NCI-H1105 (cell line): ENCODE data around the gene ZFAND3.
"Not testable (repeated sequence)": the region's sequence is repeated elsewhere in the genome, so short reads cannot be mapped to it uniquely, and the experiment has no call there.

Source experiments
- DNase-seq: peaks from one replicate; lab custom pipeline; 2025; lab: John Stamatoyannopoulos, UW

Gene ZFAND3

DNA sequence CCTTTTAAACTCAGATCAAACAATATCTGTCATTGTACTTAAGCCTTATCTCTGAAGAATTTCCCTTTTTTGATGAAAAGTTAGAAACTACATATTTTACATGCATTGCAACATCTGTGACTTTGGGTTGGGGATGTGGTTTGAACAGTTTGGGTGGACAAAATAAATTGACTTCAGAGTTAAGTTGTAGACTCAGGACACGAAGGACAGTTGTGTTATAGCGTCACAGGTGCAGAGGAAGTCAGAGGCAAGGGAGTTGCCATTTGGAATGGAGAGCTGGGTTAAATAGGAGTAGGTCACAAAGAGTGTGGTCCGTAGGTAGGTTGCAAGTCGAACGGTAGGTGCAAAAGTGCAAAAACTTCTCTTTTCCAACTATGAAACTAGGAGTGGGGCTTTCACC, 46.0 kb downstream of the ZFAND3 start:
- DNase-seq: no peak

DNA sequence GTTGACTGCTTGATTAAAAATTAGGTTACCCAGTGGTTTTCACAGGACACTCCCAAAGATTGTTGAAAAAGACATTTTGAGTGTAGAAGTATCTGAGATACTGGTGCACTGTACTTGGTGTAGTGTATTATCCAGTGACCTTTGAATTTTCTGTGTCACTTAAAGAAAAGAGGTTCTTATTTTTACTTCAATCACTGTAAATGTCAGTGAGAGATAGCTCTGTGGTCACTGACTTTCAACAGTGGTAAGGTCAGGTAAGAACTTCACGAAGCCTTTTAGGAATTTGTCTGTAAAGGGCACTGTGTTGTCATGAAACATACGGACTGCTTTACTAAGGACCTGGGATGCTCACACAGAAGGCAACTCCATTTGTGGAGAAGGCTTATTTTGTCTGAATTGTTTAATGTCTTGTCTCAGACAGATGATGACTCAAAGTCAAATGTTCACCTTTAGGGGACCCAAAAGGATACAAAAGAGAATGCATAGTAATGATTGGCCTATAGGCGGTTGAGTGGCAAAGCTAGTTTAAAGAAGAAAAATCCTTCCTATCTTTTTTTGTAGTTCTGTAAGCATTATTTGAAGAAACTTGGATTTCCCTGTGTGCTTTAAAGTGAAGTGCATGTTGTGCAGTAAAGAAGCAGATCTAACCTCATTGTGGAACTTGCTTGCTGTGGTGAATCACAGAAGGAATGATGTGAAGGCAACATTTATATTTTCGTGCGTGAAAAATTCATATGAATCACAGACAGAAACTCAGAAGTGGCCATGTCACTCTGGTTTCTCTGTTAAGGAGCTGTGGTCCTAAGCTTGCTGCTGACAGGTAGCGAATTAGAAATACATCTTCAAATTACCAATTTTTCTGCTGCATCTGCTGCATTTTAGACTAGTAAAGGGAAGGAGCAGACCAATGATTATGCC, 47.3 kb downstream of the ZFAND3 start:
- DNase-seq: no peak

DNA sequence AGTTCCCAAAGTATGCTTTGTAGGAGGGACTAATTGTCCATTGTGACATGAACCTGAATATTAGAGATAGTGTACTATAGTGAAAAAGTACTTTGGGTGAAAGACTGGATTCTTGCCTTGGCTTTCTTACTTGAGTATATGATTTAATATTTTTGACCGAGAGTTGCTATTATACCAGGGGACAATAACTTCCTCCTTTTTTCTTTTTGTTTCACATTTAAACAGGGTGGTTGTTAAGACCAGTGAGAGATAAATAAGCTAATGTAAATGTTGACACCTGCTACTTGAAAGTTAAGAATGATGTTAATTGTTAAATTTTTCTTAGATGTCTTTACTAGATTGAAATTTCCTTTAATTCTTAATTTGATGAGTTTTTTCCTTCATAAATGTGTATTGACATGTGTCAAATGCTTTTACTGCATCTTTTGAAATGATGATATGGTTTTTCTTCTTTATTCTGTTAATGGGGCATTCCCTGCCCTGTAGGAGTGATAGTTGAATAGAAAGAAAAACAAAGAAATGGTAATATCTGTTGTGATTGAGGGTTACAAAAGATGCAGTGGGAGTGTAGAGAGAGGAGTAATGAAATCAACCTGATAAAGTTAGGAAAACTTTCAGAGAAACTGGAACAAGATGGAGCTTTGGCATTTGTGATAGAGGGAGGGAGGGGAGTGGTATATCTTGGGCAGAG, 48.4 kb downstream of the ZFAND3 start:
- no peak for DNase-seq

DNA sequence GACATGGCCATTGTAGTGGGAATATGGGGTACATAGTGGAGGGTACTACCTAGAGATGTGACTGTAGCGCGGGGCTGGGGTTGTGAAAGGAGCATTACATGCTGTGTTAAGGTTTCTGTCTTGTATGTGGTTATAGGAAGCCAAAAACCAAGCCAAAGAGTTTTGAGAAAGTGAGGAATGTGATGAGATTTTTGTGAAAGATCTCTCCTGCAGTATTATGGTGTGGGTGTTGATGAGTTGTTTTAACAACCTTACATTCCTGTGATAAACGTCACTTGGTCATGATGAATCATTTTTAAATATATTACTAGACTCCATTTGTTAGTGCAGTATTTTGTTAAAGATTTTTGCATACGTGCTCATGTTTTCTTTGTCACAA, 48.9 kb downstream of the ZFAND3 start:
- no peak for DNase-seq

DNA sequence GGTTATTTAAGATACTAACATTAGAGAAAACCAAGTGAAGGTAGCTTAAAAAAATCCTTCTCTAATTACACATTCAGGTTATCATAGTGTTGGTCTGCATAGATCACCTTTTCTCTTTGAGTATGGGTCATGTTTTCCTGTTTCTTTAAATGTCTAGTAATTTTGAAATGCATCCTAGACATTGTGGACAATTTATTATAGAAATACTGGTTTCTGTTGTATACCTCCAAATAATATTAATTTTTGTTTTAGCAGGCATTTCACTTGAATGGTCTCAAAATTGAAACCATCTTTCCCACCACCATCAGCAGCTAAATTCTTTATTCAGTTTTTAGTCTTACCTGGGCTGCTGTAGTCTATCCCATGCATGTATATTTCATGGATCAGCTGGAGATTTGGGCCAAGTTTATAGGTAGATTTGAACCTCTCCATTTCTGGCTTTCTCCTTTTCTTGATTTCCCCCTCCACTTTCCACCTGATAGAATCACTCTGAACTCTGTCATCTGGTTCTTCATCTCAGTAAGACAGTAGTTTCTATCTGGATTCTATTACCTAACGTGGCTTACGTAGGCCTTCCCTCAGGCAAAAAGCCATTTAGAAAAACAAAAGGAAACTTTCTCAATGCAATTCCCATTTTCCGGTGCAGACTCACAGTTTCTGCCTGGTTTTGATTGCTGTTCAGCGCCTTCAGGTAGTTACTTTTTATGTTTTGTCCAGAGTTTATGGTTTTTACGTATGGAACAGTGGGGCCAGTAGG, 52.3 kb downstream of the ZFAND3 start:
- DNase-seq: no peak

DNA sequence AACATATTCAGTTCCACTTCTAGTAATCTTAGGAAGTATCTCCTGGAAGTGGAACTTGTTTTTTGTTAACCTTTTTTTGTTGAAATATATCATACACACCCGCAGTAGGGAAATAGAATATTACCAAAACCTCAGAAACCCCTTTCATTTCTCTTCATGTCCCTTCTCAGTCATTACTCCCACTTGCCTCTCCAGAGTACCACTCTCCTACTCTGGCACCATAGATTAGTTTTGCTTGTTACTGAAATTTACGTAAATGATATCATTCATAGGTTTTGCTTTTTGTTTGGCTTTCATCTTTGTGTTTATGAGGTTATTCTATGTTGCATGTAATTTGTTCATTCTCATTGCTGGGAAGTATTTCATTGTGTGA, 52.8 kb downstream of the ZFAND3 start:
- DNase-seq: no peak

DNA sequence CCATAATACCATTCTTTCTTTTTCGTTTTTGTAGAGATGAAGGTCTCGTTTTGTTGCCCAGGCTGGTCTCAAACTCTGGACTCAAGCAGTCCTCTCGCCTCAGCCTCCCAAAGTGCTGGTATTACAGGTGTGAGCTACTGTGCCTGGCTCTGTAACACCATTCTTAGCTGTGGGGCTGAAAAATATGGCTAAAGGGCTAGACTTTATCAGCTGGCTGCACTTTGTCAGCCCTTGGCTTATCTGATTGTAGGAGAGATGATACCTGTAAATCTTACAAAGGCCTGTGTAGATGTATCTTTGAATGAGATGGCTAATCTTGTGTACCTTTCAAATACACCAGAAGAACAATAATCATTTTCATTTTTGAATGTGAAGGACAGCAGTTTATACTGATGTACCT, 55.2 kb downstream of the ZFAND3 start:
- no peak for DNase-seq

DNA sequence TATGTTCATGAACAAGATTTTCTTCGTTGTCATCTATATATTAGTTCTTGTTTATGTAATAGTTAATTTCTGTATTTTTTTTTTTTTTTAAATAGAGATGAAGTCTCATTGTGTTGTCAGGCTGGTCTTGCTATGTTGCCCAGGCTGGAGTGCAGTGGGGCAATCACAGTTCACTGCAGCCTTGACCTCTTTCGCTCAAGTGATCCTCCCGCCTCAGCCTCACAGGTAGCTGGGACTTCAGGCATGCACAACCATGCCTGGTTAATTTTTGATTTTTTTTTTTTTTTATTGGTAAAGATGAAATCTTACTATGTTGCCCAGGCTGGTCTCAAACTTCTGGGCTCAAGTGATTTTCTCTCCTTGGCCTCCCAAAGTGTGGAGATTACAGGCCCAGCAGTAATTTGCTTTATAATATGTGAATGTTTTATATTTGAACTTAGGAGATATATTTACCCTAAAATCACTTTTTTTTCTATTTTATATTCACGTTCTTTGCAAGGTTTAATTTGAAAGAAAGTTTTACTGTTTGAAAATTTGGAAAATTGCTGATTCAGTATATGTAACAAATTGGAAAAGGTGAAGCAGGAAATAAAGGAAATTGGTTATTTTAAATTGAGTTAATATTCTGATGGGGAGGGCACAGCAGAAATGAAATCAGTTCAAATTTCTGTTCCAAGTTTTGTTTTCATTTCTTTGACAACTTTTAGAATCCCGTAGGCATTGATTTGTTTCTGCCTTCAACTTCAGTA, 56.2 kb downstream of the ZFAND3 start:
- DNase-seq: no peak

DNA sequence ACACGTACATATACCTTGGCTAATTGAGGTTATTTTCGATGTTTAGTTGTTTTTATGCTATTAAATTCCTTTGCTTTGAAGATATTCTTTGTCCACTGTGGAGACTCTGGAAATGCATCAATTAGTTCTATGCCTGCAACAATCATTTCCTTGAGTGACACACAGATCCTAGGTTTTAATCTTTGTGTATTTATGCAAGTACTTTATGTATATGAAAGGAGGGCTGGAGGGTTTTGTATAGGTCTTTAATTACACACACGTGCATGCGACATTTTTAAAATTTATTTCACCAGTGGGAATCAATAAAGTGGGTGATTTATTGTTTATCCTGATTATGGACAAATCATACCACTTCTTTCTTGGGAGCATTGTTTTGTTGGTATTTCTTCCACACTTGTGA, 57.3 kb downstream of the ZFAND3 start:
- no peak for DNase-seq

DNA sequence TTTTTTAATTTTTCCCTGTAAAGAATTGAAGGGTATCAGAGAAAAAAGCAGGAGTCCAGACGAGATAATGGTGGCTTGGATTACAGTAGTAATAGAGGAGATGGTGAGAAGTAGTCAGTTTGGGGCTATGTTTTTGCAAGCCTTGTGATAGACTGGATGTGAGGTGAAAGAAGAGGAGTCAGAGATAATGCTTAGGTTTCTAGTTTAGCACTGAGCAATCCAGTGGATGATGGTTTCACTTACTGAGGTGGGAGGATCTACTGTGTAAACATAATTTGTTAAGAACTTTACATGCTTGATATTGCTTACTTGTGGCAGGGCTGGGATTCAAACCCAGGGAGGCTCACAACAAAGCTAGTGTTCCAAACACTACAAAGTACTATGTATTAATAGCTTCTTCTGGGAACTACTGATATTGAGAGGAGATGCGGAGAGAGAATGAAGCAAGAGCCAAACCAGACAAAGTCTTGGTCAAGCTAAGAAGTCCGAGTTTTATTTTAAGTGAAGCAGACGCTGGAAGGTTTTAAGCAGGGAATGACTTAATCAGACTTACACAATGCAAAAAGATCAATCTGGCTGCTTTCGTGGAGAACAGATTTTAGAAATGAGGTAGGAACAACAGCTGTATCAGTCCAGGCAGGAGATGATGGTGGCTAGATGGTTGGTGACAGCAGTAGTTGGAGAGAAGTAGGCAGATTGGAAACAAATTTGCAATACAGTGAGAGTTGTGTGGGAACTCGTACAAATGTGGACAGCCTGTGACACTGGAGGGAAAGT, 58.0 kb downstream of the ZFAND3 start:
- DNase-seq: no peak

DNA sequence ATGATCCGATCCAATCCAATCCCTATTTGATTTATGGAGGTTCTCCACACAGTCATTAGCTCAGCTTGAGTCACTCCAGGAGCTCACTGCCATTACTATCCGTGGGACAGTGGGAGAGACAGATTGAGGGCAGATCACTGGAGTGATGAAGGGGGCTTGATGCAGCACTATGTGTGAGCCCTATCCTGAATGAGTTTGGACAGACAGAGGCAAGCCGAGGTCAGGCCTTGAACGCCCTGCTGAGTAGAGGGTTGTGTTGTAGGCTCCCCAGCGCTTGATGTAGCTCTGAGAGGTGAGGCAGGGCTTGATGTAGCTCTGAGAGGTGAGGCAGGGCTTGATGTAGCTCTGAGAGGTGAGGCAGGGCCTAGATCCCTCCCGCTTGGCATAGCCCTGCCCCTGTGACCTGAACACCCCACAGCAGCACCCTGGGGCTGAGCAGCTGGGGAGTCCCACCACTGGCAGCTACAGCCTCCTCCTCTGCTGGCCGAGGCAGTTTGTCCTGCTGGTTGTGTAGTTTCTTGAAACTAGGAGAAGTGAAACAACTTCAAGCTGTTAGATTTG, 58.7 kb downstream of the ZFAND3 start:
- no peak for DNase-seq

DNA sequence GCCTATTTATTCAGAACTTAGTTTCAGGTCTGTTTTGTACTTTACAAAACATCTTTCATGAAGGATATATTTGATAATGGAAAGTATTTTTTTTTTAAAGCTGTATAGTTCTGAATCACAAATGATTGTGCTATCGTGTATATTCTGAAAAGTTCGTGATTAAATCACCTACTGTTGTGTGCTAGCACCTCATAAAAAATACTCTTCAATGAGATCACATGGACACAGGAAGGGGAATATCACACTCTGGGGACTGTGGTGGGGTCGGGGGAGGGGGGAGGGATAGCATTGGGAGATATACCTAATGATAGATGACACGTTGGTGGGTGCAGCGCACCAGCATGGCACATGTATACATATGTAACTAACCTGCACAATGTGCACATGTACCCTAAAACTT, 61.1 kb downstream of the ZFAND3 start:
- not testable (repeated sequence) for DNase-seq

DNA sequence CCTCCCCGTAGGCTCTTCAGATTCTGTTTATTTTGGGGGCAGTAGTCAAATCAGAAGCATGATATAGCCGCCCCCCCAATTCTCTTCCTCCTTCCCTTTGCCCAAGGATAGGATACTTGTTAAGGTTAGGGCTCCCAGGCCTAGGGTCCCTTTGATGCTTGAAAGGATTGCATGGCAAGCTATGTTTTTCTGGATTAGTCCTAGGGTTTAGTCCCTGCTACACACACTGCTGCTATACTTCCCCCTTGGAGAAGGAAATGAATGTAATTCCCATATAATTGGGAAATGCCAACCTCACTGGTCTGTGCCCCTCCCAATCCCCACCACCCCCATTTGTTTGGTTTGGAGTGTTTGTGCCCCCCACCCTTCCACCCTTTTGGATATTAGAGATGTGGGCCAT, 62.8 kb downstream of the ZFAND3 start:
- DNase-seq: no peak

DNA sequence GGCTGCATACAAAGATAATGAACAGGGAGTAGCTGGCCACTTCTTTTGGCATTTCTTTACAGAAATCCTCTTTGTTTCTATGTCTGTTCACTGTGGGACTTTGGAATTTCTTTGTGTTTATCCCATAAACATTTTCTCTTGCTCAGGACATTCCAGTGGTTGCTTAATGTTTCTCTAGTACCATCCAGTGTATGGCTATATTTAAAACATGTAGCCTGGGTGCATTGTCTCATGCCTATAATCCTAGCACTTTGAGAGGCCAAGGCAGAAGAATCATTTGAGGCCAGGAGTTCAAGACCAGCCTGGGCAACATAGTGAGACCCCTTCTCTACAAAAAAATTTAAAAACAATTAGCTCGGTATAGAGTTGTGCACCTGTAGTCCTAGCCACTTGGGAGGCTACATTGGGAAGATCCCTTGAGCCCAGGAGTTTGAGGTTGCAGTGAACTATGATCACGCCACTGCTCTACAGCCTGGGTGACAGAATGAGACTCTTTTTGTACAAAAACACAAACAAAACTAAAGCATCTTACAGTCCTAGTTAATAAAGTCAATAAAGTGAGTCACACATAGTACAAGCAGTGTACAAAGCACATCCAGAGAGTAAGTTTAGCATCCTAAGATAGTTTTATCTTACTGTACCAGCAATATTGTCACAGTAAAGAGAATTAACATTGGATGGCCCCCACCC, 63.3 kb downstream of the ZFAND3 start:
- DNase-seq: no peak

DNA sequence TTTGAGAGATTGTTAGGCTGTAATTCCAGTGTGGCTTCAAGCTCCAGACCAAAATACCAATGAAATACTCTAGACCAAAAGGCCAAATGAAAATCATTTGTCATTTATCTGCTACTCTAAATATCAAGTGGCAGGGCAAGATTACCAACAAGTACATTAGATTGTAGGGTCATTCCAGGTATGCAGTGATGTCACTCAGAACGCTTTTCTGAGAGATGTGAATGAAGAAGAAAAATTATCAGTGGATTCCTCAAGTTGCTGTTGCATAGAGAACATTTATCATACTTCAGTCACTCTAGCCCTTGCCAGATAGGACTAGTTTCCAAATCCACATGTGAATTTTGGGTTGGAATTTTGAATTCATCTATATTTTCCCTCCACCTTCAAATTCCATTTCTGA, 65.0 kb downstream of the ZFAND3 start:
- DNase-seq: no peak

DNA sequence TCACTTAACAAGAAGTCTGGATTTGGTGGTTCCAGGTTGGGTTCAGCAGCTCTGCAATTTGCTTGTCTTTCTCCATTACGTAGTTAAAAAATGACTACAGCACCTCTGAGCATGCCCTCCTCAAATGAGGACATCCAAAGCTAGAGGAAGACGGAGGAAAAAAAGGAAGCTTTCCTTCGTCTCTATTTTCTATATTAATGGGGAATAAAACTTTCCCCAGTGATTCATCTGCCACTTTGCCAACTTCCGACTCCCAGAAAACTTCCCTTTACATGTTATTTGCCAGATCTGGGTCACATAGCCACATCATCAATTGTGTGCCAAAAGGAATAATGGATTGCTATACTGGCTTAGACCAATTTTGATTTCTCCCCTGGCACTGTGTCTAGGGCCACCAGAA, 69.5 kb downstream of the ZFAND3 start:
- DNase-seq: no peak

DNA sequence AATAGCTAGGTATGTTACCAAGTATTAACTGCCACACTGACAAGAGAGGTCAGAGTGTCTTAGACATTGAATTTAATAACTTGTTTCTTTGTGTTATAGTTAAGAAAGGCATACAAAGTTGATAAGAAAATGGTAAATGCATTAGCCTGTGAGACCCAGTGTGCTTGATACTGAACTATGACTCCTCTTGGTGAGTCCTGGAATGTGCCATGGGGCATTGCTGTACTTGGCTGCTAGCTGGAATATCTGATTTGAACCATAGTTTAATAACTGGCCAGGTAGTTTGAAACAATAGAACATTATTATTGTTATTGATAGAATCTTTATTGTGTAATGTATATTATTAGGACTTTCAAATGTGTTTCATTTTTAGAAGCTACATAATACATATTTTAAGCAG, 70.0 kb downstream of the ZFAND3 start:
- no peak for DNase-seq

DNA sequence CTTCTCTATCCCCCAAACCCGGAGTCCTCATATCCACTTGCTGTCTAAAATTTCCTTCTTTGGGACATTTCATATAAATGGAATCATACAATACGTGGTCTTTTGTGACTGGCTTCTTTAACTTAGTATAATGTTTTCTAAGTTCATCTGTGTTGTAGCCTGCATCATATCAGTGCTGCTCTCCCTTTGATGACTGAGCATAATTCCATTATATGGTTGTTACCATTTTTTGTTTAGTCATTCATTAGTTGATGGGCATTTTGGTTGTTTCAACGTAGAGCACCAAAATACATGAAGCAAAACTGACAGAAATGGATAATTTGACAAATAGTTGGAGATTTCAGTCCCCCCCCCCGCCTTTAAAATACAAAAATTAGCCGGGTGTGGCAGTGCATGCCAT, 71.5 kb downstream of the ZFAND3 start:
- DNase-seq: no peak

DNA sequence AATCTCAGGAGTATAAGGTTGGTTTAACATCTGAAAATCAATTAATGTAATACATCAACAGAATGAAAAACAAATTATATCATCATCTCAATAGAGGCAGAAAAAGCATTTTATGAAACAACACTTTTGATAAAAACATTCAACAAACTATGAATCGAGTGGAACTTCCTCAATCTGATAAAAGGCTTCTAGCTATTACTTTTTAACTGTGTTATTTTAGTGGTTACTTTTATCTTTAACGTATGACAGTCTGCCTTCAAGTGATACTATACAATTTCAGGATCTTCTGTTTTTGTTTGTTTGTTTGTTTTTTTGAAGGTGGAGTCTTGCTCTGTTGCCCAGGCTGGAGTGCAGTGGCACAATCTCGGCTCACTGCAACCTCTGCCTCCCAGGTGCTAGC, 73.7 kb downstream of the ZFAND3 start:
- no peak for DNase-seq

DNA sequence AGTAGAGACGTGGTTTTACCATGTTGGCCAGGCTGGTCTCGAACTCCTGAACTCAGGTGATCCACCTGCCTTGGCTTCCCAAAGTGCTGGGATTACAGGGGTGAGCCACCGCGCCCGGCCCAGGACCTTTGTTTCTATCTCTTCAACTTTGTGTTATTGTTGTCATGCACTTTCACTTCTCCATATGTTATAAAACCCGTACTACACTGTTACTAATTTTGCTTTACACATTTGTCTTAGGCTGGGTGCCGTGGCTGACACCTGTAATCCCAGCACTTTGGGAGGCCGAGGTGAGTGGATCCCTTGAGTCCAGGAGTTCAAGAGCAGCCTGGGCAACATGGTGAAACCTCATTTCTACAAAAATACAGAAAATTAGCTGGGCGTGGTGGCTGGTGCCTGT, 74.2 kb downstream of the ZFAND3 start:
- DNase-seq: not testable (repeated sequence)
